HG03066 (cell line): ENCODE measurements around the gene TPH2.

Experiments
- ATAC-seq: cut with Tn5 transposase; IDR thresholded peaks from one replicate; pipeline ENCODE4 v1.9.1; 2021; ENCODE audit warnings: low read depth; ENCODE audit not compliant: unreplicated experiment

TPH2 gene

GRCh38 chr12:71958457-71958856 is 19.8 kb downstream of the TPH2 start:
- no peak for ATAC-seq

DNA sequence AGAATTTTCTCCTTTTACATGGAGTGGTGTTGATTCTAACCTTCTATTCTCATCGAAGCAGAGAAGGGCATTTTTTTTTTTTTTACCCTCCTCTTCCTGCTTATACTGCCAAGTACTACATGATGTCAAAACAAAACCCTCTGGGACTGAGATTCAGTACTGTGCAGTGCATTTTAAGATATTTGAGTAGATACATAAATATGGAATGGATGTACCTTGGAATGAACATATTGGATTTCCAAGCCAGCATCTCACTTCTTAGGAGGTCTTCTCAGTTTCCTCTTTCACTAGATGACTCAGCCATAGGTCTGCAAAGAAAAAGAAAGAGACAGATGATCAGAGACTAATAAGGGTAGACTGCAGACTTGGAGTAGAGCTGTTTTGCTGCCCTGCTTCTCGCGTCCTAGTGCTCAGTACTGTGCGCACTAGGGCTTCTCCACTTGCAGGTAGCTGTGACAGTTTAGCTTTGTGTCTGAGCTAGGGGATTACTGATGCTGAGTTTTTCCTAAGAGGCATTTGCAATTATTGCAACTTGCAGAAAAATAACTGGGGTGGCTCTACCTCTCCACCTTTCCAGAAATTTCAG is 20.4 kb downstream of the TPH2 start:
- ATAC-seq = no peak

- ATAC-seq = no peak
These were observed 28.6 kb downstream of the TPH2 start for GRCh38 chr12:71967211-71967610.

DNA sequence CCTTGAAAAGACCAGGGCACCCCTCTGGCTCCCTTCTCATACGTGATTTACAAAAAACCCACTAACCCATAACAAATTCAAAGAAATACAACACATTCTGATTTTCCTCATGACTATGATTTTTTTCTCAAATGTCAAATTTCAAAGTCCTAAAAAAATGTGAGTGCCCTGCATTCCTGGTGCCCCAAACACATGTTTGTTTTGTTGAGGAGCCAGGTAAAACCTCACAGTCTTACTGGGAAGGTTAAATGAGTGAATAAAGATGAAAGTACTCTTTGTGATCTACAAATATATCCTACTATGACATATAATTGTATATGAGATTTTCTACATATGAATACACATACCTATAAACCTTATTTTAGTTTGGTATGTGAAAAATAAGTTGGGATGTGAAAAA is 30.7 kb downstream of the TPH2 start:
- ATAC-seq = no peak

DNA sequence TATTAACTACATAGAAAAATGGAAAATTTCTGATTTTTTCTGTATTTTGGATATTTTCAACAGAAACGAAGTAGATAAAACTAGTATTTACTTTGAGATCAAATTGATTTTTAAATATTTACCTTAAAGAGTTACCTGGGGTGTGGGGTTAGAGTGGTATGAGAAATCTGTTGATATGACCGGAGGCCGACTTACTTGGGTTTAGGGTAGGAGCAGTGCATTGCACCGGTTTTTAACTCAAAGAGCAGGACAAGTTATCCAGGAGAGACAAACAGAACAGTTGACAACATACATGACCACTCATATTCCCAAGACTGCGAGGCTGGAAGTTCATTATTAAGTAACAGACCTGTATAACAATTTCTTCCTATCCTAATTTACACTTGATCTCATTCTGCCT is 31.4 kb downstream of the TPH2 start:
- no peak for ATAC-seq

DNA sequence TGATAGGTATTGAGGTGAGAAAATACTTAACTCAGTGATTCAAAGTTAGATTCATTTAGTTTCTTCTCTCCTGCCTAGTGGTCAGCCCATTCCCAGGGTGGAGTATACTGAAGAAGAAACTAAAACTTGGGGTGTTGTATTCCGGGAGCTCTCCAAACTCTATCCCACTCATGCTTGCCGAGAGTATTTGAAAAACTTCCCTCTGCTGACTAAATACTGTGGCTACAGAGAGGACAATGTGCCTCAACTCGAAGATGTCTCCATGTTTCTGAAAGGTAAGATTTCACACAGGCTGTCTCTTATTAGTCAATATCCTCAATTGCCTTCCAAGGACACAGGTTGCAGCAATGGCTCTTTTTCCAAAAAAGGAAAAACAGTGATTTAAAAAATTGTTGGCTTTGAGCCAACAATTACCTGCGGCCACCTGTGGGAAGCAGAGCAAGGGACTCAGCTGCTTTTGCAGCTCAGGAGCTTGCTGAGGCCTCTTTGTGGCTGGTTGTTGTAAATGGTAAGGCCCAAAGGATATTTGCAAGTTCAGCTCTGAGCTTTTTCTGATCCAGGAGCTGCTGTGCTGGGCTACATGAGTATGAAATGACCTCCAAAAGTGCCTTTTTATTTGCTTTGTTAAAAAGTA is 33.9 kb downstream of the TPH2 start:
- no peak for ATAC-seq

DNA sequence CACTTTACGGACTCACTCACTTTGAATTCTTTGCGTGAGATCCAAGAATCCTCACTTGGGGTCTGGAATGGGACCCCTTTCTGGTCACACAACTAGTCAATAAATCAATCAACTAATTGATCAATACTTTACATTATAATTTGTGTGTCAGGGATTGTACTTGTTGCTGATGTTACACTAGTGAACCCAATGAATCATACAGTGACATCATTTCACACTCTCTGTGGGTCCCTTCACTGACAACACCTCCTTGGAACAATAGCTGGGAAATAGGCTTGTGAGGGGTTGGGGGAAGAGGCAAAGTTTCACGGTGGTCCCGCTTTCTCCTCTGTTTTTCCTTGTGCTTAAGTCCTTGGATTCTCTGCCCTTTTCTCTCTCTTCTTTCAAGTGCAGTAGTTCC is 35.0 kb downstream of the TPH2 start:
- no peak for ATAC-seq

DNA sequence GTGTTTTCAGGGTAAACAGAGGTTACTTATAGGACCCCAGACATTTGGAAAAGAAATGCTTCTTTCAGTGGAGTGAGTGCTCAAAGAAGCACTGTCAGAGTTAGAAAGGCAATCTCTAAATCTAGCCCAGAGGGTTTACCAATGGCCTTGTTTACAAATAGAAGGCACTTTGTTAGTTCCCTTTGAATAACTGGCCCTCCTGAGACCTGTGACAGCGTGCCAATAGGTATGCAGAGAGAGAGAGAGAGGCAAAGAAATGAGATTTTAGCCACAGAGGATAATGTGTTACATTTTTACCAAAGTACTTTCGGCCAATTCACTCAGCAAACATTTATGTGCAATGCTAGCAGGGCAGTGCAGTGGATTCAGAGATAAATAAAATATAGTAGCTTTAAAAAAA is 41.9 kb downstream of the TPH2 start:
- no peak for ATAC-seq

DNA sequence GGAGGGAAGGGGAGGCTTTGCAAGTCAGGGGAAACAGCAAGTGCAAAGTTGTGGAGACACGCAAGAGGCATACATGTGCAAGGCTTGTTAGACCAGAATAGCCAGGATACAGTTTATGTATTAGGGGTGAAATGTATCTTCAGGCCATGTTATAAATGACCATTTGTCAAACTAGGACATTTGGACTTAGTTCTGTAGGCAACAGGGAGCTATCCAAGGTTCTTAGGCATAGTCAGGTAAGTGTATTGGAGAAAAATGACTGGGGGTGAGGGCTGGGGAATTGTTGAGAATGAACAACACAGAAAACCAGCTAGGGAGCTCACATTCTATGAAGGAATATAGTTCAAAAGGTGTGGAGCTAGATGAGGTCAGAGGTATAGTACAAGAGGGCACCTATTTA is 42.5 kb downstream of the TPH2 start:
- no peak for ATAC-seq

DNA sequence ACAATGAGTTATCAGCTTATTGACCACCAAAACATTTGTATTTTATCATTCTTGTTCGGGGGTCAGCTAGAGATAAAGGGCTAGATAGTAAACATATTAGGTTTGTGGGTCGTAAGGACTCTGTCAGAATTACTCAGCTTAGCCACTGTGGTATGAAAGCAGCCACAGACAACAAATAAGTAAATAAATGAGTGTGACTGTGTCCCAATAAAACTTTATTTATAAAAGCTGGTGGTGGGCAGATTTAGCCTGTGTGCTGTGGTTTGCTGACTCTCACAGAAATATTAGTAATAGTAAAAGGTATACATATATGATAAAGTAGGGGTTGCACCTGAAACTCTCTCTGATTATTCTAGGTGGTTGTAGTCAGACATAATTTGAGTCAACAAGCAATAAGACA is 56.1 kb downstream of the TPH2 start:
- ATAC-seq = no peak

- no peak for ATAC-seq
These were observed 61.1 kb downstream of the TPH2 start for GRCh38 chr12:71999795-72000194.

- no peak for ATAC-seq
These were observed 62.5 kb downstream of the TPH2 start for GRCh38 chr12:72000969-72001648.

DNA sequence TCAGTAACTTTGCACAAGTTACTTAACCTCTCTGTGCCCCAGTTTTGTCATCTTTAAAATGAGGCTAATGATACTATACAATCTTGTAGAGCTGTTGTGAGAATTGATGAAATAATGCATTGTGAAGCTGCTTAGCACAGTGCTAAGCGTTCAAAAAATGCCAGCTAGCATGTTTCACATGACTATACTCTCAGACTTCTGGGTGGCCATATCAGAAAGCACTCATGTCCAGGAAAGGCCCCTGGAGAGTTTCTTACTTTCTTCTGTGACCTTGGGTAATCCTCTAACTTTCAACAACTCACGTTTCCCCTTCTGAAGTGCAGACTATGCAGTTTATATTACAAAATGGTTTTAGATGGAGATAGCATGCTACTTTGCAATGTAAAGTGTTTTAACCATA is 68.1 kb downstream of the TPH2 start:
- ATAC-seq = no peak

- ATAC-seq = no peak
These were observed 71.7 kb downstream of the TPH2 start for GRCh38 chr12:72010356-72010755.

GRCh38 chr12:72011374-72011773 is 72.7 kb downstream of the TPH2 start:
- no peak for ATAC-seq

DNA sequence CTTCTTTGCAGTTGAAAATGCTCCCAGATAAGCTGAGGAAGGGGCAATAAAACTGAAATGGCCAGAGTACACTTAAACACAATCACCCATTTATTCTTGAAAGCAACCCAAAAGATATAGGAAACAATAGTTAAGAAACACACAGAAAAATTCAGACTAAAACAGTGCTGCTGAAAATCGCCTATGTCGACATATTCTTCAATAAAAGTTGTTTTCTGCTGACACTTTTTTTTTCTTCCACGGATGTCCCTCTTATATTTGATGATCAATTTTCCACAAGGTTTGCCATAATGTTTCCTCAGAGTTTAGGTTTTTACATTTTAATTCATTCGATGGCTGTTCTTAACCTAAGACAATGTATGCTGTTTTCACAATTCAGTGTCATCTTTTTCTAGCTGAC is 74.2 kb downstream of the TPH2 start:
- ATAC-seq = no peak

GRCh38 chr12:72015895-72016294 is 77.2 kb downstream of the TPH2 start:
- ATAC-seq = no peak

GRCh38 chr12:72017054-72017651 is 78.5 kb downstream of the TPH2 start:
- peak; percentile 98 for ATAC-seq

GRCh38 chr12:72018036-72018435 is 79.4 kb downstream of the TPH2 start:
- ATAC-seq = no peak

GRCh38 chr12:72024613-72025012 is 86.0 kb downstream of the TPH2 start:
- no peak for ATAC-seq

DNA sequence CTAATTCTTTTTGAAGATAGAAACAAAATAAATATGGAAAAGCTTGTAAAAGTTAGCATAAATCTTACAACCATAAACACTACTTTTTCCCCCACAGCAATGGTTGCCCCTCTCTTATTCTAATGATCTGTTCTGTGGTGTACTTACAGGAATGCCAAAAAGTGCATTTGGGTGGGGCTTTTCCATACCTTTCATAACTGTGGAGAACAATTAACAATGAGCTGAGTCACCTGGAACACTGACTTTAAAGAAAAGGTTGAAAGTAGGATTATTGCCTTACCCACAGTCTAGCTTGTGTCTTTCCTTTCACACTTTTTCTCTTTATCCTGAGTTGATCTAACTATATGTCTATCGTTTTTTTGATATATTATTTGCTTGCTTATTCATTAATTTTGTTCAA is 86.9 kb downstream of the TPH2 start:
- ATAC-seq = no peak

GRCh38 chr12:72028966-72029365 is 90.3 kb downstream of the TPH2 start:
- ATAC-seq = no peak
